Tibial nerve (tissue), 4 donors: ENCODE measurements around the gene CORO1A.
"Not testable (repeated sequence)": the region's sequence is repeated elsewhere in the genome, so short reads cannot be mapped to it uniquely, and the experiment has no call there.

Experiments
- EP300 ChIP-seq, 2 donors: sonication (generic); formaldehyde crosslinking; IDR thresholded peaks; one replicate each; pipeline ENCODE4 v1.6.1; 2017; ENCODE audit warnings: antibody characterized with exemption in 2 of 2, mild to moderate bottlenecking in 1 of 2
- POLR2A ChIP-seq, 2 donors: fragments of 450-650 bp; IDR thresholded peaks; one replicate each; pipeline ENCODE4 v1.6.1; 2017; ENCODE audit warnings: antibody characterized with exemption in 2 of 2, mild to moderate bottlenecking in 2 of 2, moderate library complexity in 2 of 2
- TF ChIP-seq, protein P1 (sequence below), 5 experiments: fragments of 200-600 bp in 3 of 5; fragments of 450-650 bp in 2 of 5; sonication (generic) in 3 of 5; IDR thresholded peaks; one replicate each; pipeline ENCODE4 v1.5.1; 2016 to 2019; ENCODE audit warnings: antibody characterized with exemption in 5 of 5, mild to moderate bottlenecking in 3 of 5, moderate library complexity in 2 of 5

DNA sequence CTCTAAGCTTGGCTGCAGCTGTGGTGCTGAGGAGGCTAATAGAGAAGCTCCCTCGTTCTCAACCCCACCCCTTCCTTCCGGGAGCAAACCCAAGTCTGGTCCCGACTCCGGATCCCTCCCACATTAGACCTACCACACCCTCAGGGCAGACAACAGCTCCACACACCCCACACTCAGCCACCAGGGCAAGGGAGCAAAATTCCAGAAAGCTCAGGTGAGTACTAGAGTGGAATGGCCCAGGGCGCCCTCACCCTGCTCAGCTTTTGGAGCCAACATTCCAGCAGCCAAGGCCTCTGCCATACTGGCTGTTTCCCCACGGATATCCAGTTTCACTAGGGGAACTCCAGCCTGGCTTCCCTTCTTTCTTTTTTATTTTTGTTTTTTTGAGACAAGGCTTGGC is 25.6 kb downstream of the CORO1A start:
- TF ChIP-seq, protein P1, sequence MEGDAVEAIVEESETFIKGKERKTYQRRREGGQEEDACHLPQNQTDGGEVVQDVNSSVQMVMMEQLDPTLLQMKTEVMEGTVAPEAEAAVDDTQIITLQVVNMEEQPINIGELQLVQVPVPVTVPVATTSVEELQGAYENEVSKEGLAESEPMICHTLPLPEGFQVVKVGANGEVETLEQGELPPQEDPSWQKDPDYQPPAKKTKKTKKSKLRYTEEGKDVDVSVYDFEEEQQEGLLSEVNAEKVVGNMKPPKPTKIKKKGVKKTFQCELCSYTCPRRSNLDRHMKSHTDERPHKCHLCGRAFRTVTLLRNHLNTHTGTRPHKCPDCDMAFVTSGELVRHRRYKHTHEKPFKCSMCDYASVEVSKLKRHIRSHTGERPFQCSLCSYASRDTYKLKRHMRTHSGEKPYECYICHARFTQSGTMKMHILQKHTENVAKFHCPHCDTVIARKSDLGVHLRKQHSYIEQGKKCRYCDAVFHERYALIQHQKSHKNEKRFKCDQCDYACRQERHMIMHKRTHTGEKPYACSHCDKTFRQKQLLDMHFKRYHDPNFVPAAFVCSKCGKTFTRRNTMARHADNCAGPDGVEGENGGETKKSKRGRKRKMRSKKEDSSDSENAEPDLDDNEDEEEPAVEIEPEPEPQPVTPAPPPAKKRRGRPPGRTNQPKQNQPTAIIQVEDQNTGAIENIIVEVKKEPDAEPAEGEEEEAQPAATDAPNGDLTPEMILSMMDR (IDR thresholded peaks at IDR 0.05): not testable (repeated sequence)
- TF ChIP-seq EP300, POLR2A (IDR thresholded peaks at IDR 0.05): not testable (repeated sequence)
